ENCODE measurements around the gene UVSSA. TPM values are rescaled to one million over a fixed set of nuclear protein-coding genes. Genes with fewer than 3 reads are reported as not detected.

The UVSSA gene
- polyA plus RNA-seq, 1 donor from 2014 or later: 13.3 TPM

GRCh38 chr4:1411436-1412375 is 64.7 kb downstream of the UVSSA start:
- Histone ChIP-seq H3K27me3 (ENCODE audit: insufficient read depth, low read depth, low read length) (peaks cover 74% of the 10 kb centered on the region), H3K9me3 (ENCODE audit: low read length) (no peaks in the 10 kb centered on the region), H3K9me2 (ENCODE audit: insufficient read depth, low read length) (no peaks in the 10 kb centered on the region), H3K79me2 (replicated peaks; ENCODE audit: insufficient read depth, low read length) (no peaks in the 10 kb centered on the region), H3K36me3 (ENCODE audit: insufficient read depth, low read length) (no peaks in the 10 kb centered on the region), H2AFZ (ENCODE audit: low read depth, low read length) (no peak overlapping the region), H3K4me2 (ENCODE audit: low read length) (no peak overlapping the region), H4K20me1 (ENCODE audit: insufficient read depth) (no peaks in the 10 kb centered on the region), H3K9ac (ENCODE audit: low read length) (no peak overlapping the region), H3K27ac (ENCODE audit: low read length) (no peak overlapping the region), H3F3A (ENCODE audit: insufficient read depth, low read length, poor library complexity, severe bottlenecking) (no peaks in the 10 kb centered on the region), H3K4me3 (ENCODE audit: low read length) (no peak overlapping the region)
- no peak for TF ChIP-seq POLR2AphosphoS5 (IDR thresholded peaks at IDR 0.05)
- TF ChIP-seq EZH2 (IDR thresholded peaks at IDR 0.05; ENCODE audit: borderline replicate concordance, insufficient read depth, low read length, poor library complexity, severe bottlenecking): no peak
- no peak for TF ChIP-seq SMC3 (conservative IDR thresholded peaks at IDR 0.05; ENCODE audit: poor library complexity)
- TF ChIP-seq EP300 (conservative IDR thresholded peaks at IDR 0.05; ENCODE audit: poor library complexity, severe bottlenecking): no peak
- TF ChIP-seq, protein P1, sequence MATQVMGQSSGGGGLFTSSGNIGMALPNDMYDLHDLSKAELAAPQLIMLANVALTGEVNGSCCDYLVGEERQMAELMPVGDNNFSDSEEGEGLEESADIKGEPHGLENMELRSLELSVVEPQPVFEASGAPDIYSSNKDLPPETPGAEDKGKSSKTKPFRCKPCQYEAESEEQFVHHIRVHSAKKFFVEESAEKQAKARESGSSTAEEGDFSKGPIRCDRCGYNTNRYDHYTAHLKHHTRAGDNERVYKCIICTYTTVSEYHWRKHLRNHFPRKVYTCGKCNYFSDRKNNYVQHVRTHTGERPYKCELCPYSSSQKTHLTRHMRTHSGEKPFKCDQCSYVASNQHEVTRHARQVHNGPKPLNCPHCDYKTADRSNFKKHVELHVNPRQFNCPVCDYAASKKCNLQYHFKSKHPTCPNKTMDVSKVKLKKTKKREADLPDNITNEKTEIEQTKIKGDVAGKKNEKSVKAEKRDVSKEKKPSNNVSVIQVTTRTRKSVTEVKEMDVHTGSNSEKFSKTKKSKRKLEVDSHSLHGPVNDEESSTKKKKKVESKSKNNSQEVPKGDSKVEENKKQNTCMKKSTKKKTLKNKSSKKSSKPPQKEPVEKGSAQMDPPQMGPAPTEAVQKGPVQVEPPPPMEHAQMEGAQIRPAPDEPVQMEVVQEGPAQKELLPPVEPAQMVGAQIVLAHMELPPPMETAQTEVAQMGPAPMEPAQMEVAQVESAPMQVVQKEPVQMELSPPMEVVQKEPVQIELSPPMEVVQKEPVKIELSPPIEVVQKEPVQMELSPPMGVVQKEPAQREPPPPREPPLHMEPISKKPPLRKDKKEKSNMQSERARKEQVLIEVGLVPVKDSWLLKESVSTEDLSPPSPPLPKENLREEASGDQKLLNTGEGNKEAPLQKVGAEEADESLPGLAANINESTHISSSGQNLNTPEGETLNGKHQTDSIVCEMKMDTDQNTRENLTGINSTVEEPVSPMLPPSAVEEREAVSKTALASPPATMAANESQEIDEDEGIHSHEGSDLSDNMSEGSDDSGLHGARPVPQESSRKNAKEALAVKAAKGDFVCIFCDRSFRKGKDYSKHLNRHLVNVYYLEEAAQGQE (IDR thresholded peaks at IDR 0.05; ENCODE audit: borderline replicate concordance): no peak
- TF ChIP-seq TAF1 (IDR thresholded peaks at IDR 0.05; ENCODE audit: low read depth): no peak
- no peak for TF ChIP-seq MXI1 (conservative IDR thresholded peaks at IDR 0.05; ENCODE audit: poor library complexity, severe bottlenecking)
- TF ChIP-seq CTCF (IDR thresholded peaks at IDR 0.05; ENCODE audit: poor library complexity, severe bottlenecking): no peak
- TF ChIP-seq RAD21 (conservative IDR thresholded peaks at IDR 0.05): no peak

DNA sequence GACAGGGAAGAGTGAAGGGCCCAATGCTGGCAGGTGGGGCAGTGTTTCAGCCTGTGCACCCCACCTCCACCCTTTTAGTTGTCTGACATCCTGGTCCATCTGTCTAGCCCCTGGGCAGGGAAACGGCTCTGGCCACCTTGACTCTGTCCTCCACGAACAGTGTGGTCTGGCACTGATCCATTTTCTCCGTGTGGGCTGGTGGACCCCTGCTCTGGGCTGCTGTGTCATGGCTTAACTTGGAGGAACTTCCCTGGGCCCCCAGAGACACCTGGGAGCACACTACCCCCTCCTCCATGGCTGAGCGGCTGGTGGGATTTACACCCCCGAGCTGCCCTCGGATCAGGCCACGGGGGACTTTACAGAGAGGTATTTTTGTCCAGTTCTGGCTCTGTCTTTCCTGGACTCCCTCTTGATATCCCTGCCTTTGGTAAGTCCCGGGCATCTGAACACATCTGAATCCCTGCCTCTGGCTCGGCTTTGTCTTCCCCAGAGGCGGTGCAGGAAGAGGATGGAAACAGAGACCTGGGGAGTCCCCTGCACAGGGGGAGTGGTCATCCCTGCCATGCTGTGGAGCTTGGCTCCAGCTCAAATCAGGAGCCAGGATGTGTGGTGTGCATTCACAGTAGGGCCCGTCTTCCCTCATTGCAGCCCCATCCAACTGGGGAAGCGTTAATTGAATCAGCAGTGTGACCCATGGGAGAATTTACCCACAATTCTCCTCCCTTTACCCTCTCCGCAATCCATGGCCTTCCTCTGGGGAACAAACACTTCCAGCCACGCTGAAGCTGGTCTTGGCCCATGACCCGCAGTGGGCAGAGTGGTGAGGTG is 65.6 kb downstream of the UVSSA start:
- H3F3A ChIP-seq (ENCODE audit: insufficient read depth, low read length, poor library complexity, severe bottlenecking): no peaks in the 10 kb centered on the region
- no peaks in the 10 kb centered on the region for H3K9me2 ChIP-seq (ENCODE audit: insufficient read depth, low read length)
- H3K27ac ChIP-seq (ENCODE audit: low read length): no peak overlapping the region
- H3K9ac ChIP-seq (ENCODE audit: low read length): no peak overlapping the region
- TF ChIP-seq RAD21 (conservative IDR thresholded peaks at IDR 0.05): no peak
- no peak for TF ChIP-seq EP300 (conservative IDR thresholded peaks at IDR 0.05; ENCODE audit: poor library complexity, severe bottlenecking)
- no peak for TF ChIP-seq SMC3 (conservative IDR thresholded peaks at IDR 0.05; ENCODE audit: poor library complexity)
- TF ChIP-seq TAF1 (IDR thresholded peaks at IDR 0.05; ENCODE audit: low read depth): no peak
- no peak for TF ChIP-seq EZH2 (IDR thresholded peaks at IDR 0.05; ENCODE audit: borderline replicate concordance, insufficient read depth, low read length, poor library complexity, severe bottlenecking)
- TF ChIP-seq, protein P1 (IDR thresholded peaks at IDR 0.05; ENCODE audit: borderline replicate concordance): no peak
- no peak for TF ChIP-seq POLR2AphosphoS5 (IDR thresholded peaks at IDR 0.05)
- H3K4me2 ChIP-seq (ENCODE audit: low read length): no peak overlapping the region
- H3K9me3 ChIP-seq (ENCODE audit: low read length): no peaks in the 10 kb centered on the region
- H3K36me3 ChIP-seq (ENCODE audit: insufficient read depth, low read length): no peaks in the 10 kb centered on the region
- no peaks in the 10 kb centered on the region for H4K20me1 ChIP-seq (ENCODE audit: insufficient read depth)
- H3K27me3 ChIP-seq (ENCODE audit: insufficient read depth, low read depth, low read length): peaks cover 67% of the 10 kb centered on the region
- H2AFZ ChIP-seq (ENCODE audit: low read depth, low read length): no peak overlapping the region
- H3K4me3 ChIP-seq (ENCODE audit: low read length): no peak overlapping the region
- no peaks in the 10 kb centered on the region for H3K79me2 ChIP-seq (replicated peaks; ENCODE audit: insufficient read depth, low read length)

All from neural cell (in vitro differentiated cells).